NK-92 treated with Interleukin-12 subunit alpha and Interleukin-12 subunit beta, amount 100 ng/mL, for 24 hours (cell line): ENCODE results near the gene GPR108.
"Not testable (repeated sequence)": the region's sequence is repeated elsewhere in the genome, so short reads cannot be mapped to it uniquely, and the experiment has no call there.

Experiments
- DNase-seq: peaks from one replicate; lab custom pipeline; 2025; lab: John Stamatoyannopoulos, UW

The GPR108 gene

DNA sequence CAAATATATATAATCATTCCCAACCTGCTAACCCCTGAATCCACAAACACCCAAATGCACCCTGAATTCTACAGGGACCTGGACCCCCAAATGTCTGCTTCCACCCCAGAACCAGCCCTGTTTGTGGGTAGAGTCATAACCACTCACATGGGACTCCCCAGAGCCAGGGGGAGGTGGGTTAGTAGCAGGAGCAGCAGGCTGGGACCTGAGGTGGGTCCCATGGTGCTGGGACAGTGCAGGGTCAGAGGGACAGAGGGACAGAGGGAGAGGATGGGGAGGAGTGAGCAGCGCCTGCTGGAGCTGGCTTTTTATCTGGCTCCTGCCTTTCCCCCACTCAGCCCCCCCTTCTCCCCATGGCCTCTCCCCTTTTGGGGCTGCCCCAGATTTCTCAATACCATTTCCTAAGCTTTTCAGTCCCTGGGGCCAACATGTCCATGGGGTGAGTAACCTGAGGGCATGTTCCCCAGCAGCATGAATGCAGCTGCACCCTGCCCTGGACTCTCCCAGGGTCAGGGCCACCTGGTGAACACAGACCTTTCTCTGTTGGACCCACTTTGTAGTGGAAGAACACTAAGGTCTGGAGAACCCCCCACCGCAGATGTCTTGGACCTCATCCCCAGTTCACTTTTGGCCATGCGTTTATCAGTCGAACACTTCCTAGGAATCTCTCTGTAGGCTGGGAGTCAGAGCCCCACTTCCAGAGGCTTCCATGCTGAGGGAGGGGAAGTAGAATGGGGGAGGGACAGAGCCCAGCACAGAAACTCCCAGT, 16.8 kb downstream of the GPR108 start, which contains the start of gene C3:
Gene C3 (minus strand): TSS at position 282 of the 769 bp plus-strand sequence. CDS start 61 bp downstream, at position 221.
- DNase-seq: peak; percentile 29

DNA sequence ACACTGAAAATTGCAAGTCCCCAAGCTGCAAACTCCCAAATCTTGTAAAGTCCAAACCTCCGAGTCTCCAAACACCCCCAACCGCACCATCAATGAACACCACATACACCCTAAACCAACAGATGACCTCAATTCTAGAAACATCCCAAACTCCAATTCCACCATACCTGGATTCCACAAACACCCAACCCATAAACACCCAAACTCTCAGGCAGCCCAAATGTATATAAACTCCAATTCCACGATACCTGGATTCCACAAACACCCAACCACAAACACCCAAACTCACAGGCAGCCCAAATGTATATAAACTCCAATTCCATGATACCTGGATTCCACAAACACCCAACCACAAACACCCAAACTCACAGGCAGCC, 17.4 kb downstream of the GPR108 start:
- no peak for DNase-seq

DNA sequence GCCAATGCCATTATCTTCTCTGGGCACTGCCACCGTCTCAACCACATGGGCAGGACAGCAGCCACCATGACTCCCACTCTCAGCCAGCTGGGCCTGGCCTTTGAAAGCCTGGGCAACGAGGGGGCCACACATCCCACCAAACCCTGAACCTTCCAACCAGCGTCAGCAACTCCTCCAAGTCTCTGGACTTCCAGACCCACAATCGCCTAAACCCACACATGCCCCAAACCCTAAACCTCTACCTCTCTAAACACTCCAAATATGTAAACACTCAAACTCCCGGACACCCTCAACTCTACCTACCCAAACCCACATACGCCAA, 17.9 kb downstream of the GPR108 start:
- DNase-seq: no peak

DNA sequence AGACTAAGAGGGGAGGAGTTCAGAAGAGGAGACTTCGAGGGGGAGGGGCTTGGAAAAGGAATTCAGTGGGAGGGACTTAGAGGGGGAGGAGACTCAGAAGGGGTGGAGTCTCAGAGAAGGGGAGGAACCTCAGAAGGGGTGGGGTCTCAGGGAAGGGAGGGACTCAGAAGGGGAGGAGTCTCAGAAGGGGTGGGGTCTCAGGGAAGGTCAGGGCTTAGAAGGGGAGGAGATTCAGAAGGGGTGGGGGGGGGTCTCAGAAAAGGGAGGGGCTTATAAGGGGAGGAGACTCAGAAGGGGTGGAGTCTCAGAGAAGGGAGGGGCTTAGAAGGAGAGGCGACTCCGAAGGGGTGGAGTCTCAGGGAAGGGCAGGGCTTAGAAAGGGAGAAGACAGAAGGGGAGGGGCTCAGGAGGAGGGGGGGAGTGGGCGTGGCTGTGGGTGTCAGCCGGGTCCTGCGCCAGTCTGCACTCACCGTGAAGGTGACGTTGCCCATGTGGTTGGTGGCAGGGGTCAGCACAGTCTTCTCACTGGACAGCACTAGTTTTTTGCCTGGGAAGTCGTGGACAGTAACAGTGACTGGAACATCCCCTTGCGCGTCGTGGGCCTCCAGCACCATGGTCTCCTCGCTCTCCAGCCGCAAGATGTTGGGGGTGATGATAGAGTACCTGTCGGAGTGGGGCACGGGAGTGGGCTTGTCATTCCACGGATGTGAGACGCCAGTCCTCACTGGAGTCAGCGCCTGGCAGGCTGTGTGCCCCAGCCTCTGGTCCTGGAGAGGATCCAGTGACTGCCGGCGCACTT, 18.4 kb downstream of the GPR108 start:
- DNase-seq: no peak

DNA sequence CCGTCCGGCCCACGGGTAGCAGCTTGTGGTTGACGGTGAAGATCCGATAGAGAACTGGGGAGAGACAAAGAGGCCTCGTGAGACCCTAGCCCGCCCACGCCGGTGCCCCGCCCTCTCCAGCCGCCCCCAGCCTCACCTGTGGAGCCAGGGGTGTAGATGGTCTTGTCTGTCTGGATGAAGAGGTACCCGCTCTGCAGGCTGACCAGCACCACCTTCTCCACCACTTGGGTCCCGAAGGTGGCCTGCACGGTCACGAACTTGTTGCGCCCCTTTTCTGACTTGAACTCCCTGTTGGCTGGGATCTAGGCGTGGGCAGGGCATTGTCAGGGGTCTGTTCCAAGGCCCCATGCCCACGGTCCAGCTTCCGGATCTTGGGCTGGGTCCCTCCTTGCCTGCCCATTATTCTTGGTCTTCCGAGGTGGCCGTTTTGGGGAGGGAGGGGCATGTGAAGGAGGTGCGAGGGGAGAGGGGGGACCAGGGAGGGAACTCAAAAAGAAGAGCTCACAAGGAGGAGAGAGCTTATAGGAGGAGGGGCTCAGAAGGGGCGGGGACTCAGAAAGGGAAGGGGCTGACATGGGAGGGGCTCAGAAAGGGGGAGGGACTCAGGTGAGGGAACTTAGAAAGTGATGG, 19.2 kb downstream of the GPR108 start:
- no peak for DNase-seq

DNA sequence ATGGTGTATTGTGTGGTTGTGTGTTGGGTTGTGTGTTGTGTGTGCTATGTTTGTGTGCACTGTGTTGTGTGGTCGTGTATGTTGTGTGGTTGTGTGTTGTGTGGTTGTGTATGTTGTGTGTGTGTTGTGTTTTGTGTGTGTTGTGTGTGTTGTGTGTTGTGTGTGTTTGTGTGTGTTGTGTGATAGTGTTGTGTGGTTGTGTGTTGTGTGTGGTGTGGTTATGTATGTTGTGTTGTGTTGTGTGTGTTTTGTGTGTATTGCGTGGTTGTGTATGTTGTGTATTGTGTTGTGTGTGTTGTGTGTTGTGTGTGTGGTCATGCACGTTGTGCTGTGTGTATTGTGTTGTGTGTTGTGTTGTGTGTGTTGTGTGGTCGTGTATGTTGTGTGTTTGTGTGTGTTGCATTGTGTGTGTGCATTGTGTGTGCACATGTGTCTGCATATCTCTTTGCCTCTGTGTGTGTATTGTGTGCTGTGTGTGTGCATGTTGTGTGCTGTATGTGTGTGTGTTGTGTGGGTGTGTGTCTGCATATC, 19.9 kb downstream of the GPR108 start:
- no peak for DNase-seq

DNA sequence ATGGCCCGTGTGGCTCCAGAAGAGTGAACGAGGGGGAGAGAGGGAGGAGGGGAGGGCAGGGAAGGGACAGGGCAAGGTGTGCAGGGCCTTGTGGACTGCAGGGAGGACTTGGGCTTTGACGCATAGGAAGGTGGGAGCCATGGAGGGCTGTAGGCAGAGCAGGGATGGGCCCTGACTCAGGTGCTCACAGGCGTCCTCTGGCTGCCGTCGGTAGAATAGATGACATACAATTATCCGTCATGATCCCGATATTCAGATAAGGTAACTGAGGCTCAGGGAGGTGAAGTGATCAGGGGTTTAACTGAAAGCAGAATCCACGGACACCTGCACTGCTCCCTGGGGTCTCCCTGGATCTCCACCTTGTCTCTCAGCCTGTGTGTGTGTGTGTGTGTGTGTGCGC, 20.3 kb downstream of the GPR108 start:
- DNase-seq: no peak

DNA sequence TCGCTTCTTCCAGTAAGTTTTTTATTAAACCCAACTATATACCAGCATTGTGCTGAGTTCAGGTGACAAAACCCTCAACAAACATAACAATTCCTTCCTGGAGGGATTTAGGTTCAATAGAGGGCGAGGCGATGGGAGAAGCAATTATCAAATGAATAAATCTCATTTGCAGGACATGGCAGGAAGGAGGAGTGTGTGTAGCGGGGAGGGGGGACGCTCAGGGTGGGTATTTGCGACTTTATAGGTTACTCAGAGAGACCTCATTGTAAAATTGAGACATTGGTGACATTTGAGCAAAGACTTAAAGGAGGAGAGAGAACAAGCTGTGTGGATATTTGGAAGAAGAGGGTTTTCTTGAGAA, 20.8 kb downstream of the GPR108 start:
- no peak for DNase-seq

DNA sequence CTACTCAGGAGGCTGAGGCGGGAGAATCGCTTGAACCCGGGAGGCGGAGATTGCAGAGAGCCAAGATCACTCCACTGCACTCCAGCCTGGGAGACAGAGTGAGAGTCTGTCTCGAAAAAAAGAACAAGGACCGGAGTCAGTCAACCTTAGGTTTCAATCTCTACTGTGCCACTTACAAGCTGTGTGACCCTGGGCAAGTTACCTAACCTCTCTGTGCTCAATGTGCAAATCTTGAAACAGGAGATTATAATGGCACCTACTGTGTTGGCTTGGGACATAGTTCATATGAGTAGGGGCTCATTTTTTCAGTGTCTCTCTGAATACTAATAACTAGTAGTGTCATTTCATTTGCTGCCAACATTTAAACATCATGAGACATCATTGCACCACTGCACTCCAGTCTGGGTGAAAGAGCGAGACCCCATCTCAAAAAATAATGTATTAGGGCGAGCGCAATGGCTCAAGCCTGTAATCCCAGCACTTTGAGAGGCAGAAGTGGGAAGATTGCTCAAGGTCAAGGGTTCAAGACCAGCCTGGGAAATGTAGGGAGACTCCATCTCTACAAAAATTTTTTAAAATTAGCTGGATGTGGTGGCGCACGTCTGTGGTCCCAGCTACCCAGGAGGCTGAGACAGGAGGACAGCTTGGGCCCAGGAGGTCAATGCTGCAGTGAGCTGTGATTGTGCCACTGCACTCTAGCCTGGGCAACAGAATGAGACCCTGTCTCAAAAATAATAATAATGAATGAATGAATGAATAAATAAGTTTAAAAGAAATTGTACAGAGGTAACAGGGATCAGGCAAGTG, 22.4 kb downstream of the GPR108 start:
- DNase-seq: no peak

DNA sequence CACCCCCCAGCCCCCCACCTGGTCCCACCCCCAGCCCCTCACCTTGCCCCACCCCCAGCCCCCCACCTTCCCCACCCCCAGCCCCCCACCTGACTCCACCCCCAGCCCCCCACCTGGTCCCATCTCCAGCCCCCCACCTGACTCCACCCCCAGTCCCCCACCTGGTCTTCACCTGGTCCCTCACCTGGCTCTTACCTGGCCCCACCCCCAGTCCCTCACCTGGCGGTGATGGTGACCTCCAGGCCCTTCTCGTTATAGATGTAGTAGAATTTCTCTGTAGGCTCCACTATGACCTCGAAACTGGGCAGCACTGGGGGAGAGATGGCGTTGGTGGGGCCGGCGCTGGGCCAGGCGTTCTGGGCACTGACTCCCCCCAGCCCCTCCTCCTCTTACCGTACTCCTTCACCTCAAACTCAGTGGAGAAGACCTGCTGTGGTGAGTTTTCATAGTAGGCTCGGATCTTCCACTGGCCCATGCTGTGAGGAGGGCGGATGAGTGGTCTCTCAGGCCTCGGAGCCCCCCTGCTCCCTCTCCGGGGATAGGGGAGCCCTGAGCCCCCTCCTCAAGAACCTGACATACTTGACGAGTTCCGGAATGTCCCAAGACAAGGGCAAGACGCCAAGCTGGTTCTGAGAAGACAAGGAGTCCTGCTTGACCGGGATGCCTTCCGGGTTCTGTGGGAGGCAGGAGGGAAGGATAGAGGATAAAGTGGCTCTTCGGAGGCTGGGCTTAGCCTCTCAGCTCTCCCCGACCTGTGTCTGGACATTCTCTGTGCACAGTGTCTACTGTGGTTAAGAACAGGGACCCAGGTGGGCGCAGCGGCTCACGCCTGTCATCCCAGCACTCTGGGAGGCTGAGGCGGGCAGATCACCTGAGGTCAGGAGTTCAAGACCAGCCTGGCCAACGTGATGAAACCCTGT, 23.3 kb downstream of the GPR108 start:
- DNase-seq: no peak

DNA sequence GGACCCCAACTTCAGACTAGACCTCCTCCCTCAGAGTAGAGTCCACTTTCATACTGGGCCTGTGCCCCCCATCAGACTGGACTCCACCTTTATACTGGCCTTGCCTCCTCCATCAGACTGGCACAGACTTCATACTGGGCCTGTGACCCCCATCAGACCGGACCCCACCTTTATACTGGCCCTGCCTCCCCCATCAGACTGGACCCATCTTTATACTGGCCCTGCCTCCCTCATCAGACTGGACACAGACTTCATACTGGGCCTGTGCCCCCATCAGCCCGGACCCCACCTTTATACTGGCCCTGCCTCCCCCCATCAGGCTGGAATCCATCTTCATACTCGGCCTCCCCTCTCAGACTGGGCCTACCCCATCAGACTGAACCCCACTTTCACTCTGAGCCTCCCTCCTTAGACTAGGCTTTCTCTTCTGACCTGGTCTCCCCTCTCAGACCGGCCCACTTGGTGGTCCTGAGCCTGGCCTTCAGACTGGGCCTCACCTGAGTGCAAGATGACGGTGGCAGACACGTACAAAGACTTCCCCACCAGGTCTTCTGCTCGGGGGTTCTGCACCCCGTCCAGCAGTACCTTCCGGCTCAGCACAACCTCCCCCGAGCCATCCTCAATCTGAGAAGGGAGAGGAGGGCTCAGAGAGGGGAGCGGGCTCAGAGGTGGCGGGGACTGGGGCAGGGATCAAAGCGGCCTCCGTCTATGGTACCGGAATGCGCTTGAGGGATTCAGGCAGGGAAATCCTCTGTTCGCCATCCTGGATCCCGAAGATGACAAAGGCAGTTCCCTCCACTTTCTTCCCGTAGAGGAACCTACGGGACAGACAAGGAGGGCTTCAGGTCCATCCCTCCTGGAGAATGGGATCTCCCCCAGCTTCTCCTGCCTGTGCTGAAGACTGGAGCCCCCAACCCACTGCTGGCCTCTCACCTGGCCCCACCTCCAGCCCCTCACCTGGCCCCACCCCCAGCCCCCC, 24.4 kb downstream of the GPR108 start:
- DNase-seq: no peak

DNA sequence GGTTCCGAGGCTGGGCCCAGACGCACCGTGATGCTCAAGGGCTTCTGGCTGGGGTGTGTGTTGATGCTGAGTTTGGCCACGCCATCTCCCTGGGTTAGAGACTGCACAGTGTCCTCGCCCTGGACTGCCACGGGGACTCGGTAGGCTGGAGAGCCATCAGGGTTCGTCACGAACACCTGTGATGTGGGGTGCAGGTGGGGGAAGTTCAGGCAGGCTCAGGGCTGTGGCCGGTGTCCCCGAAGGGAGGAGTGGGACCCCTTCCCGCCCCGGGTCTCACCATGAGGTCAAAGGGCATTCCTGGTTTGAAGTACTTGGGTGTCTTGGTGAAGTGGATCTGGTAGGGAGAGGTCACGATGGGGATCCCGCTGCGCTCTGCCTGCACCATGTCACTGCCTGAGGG, 25.1 kb downstream of the GPR108 start:
- no peak for DNase-seq

DNA sequence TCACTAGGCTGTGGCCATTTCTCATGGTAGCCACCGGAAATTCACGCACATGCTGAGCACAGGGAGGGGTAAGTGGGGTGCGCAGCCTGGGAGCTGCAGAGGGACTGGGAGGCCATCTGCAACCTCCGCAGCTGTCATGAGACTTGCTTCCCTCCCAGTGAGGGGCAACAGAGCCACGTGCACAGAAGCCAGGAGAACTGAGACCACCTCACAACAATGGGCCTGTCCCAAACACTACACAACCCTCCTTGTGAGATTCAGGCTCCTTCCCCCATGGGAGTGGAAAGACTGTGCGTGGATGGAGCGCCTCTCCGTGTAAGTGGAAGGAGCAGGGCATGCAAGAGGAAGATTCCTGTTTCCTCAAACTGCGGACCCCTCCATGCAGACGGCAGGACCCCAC, 25.8 kb downstream of the GPR108 start:
- DNase-seq: no peak

DNA sequence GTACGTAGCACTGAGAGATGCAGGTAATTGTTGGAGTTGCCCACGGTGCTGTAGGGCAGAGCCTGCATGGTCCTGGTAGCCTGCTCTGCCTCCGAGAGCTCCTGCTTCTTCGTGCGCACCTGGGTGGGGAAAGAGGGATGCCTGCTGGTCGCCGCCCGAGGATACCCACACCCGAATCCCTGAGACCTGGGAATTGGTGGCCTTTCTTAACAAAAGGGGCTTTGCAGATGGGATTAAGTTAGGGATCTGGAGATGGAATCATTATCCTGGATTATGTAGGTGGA, 26.4 kb downstream of the GPR108 start:
- no peak for DNase-seq

DNA sequence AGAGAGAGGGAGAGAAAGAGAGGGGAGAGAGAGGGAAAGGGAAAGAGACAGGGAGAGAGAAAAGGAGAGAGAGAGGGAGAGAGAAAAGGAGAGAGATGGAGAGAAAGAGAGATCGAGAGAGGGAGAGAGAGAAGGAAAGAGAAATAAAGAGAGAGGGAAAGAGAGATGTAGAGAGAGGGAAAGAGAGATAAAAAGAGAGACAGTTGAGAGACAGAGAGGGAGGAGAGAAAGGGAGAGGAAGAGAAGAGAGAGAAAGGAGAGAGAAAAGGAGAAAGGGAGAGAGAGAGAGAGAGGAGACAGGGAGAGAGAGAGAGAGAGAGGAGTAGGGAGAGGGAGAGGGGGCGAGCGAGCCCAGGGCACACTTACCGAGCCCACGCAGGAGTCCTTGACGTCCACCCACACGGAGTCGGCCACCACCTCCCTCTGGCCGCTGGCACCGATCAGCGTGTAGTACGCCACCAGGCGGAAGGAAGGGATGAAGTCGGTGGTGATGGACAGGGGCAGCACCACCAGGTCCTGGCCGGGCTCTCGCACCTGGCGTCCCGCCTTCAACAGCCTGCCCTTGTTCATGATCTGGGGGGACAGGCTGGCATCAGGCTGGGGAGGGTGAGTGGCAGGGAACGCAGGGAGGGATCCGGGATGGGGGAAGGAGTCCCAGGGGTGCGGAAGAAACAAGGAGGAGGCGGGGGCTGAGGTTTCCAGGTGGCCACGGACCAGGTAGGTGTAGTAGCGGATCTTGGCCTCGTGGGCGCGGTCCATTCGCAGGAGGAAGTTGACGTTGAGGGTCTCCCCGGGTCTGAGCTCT, 26.9 kb downstream of the GPR108 start:
- DNase-seq: no peak

DNA sequence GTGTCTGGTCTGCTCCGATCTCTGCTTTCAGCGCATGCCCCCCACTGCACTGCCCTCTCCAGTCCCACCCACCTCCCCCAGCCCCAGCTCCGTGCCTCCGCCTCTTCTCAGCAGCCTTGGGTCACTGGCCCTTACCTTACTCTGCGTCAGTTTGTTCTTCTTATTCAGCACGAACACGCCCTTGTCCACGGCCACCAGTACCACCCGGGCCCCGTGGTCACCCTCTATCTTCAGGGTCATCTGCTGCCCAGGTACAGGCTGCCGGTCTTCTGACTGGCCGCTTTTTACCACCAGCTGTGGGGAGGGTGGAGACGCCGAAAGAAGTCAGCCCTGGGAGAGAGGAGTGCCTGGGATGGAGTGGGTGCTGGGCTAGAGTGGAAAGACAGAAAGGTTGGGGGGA, 27.8 kb downstream of the GPR108 start:
- no peak for DNase-seq

DNA sequence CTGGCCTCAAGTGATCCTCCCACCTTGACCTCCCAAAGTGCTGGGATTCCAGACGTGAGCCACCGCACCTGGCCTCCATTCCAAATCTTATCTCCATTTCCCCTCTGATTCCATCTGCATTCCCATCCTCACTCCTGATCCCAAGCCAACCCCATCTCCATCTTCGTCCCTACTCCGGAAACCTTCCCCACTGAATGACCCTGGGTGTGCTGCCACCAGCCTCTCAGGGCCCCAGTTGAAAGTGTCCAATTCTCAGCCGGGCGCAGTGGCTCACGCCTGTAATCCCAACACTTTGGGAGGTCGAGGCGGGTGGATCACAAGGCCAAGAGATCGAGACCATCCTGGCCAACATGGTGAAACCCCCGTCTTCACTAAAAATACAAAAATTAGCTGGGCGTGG, 28.5 kb downstream of the GPR108 start:
- DNase-seq: not testable (repeated sequence)

DNA sequence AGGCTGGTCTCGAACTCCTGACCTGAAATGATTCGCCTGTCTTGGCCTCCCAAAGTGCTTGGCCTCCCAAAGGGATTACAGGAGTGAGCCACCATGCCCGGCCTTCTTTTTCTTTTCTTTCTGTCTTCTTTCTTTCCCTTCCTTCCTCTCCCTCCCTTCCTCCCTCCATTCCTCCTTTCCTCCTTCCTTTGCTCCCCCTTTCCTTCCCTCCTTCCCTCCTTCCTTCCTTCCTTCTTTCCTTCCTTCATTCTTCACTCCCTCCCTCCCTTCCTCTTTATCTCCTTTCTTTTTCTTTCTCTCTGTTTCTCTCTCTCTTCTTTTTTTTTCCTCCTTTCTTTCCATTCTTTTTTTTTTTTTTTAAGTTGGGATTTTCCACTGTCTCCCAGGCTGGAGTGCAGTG, 29.0 kb downstream of the GPR108 start:
- DNase-seq: no peak

DNA sequence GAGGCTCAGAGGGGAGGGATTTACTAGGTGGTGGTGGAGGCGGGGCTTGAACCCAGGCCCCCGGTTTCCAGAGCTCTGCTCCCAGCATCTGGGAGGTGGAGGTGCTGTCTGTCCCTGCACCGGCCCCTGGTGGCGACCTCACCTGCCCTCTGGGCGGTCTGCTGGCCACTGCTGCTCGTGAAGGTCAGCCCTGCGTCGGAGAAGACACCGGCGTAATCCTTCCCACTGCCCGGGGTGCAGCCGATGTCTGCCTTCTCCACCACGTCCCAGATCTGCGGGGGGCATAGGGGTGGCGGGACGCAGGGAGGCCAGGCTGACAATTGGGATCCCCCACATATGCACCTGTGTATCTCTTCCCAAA, 29.7 kb downstream of the GPR108 start:
- no peak for DNase-seq
